GM18870 (cell line): ENCODE data around the gene SDF4.

Source experiments
- ATAC-seq: cut with Tn5 transposase; IDR thresholded peaks from one replicate; pipeline ENCODE4 v1.9.1; 2021; ENCODE audit warnings: moderate library complexity; ENCODE audit not compliant: unreplicated experiment

Gene SDF4

GRCh38 chr1:1242461-1243265 is 10.9 kb upstream of the SDF4 start:
- no peak for ATAC-seq

DNA sequence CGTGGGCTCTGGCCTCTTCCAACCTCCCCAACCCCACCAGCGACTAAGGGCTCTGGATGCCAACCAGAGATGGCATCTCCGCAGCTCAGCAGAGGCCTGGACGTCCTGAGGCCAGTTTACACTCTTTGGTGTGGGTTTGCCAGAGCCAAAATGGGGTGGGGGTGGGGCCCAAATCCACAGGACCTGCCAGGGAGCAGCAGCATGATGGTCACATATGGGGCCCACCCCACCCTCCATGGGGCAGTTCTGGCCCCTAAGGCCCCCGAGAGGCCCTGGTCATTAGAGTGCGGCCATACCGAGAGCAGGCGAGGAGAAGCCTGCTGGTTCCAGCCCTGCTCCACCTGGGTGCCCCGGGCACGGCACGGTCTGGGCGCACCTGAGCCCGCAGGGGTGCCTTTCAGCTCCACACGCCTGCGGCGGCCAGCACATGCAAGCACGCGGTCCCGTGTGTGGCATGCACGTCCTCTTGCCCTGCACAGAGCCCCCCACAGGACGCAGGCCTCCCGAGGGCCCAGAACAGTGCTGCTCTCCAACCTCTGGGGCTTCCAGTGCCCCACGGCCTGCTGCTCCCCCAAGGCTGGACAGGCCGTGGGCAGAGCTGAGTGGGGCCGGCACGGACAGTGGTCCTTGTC is 9.9 kb upstream of the SDF4 start:
- no peak for ATAC-seq

DNA sequence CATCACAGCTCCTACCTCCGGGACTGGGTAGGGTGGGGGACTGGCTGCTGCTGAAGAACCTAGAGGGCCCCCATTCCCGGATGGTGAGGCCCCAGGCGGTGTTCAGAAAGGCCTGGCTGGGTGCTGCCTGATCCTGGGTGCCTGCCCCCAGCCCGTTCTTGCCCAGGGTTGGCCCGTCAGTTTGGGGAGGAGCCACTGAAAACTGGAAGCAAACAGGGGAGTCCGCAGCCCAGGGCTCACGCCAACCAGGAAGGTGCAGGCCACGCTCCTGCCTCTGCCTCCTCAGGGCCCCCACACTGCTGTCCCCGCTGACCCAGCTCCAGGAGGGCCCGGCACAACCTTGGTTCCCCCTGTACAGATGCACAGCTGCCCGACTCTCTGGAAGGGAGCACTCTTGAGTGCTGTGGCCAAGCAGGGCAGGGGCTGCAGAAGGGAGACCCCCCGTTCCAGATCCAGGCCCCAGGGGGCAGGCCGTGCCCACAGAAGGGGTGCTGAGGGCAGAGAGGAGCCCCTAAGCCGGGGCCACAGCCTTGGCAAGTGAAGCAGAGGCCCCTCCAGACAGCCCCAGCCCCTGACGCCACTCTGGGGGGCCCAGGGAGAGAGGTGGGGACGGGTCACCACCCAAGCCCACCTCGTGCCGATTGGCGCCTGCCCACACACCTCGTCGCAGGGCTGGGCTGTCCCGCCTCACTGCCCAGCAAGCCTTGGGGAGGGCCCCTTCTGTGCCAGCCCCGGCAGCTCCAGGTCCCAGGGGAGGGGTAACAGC is 9.2 kb upstream of the SDF4 start:
- ATAC-seq: no peak

DNA sequence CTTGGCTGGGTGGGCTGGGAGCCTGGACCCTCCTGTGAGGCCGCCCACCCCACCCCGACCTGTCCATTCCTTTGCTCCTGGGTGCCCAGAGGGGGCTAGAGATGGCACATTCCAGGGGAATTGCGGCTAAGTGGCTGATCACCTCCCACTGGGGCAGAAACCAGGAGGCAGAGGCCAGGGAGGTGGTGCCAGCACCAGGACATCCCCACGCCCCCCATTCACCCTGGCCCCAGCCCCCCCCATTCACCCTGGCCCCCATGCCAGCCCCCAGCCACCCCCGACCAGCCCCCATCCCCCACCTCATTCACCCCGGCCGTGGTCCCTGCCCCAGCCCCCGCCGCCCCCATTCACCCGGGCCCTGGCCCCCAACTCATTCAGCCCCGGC is 8.5 kb upstream of the SDF4 start:
- no peak for ATAC-seq

GRCh38 chr1:1239614-1240347 is 8.0 kb upstream of the SDF4 start:
- no peak for ATAC-seq

DNA sequence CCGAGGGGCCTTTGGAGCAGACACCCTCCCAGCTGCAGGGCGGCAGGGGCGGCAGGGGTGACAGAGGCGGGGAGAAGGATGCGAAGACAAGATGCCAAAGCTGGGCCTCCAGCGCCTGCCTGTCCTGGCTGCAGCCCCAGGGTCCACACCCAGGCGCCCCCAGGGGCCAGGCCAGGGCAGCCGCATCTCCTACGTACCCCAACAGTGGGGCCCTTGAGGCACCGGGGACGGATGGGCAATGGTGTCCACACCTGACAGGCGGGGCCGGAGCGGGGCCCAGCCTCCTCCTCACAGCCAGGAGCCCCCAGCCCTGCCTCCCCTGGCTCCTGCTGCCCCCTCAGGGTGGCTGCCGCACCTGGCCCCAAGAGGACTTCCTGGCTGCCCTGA is 7.4 kb upstream of the SDF4 start:
- no peak for ATAC-seq

GRCh38 chr1:1238702-1239178 is 6.9 kb upstream of the SDF4 start:
- no peak for ATAC-seq

GRCh38 chr1:1237874-1238701 is 6.3 kb upstream of the SDF4 start:
- ATAC-seq: no peak

- ATAC-seq: no peak
Measured at GRCh38 chr1:1236945-1237873, 5.4 kb upstream of the SDF4 start.

- ATAC-seq: no peak
Measured at GRCh38 chr1:1236176-1236763, 4.5 kb upstream of the SDF4 start.

GRCh38 chr1:1235016-1235744 is 3.4 kb upstream of the SDF4 start:
- no peak for ATAC-seq

DNA sequence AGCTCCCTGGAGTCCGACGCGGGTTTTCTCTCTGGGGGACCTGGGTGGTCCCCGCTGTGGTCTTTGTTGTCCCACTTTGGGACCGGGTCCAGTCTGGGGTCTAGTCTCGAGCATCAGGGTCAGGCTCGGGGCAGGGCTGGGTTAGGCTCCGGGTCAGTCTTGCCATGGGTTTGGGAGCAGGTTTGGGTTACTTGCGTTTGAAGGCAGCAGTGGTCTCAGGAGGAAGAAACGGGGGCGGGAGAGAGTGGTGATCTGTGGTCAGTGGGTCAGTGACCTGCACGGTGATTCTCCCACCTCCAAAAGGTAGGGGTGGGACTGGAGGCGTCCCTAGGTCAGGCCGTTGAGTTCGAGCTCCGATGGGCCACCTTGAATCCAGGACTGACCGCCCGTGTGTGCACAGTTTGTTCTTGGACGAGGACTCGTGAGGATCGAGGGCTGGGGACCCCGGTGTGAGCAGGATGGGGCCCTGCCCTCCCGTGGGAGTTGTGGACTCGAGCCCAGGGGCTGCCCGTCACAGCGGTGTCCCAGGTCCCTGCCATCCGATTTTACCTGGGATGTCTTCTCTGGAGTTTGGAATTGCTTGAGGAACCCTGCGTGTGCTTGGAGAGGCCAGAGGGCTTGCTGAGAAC is 2.5 kb upstream of the SDF4 start:
- ATAC-seq: no peak

- ATAC-seq: no peak
Measured at GRCh38 chr1:1233567-1233892, 1.7 kb upstream of the SDF4 start.

DNA sequence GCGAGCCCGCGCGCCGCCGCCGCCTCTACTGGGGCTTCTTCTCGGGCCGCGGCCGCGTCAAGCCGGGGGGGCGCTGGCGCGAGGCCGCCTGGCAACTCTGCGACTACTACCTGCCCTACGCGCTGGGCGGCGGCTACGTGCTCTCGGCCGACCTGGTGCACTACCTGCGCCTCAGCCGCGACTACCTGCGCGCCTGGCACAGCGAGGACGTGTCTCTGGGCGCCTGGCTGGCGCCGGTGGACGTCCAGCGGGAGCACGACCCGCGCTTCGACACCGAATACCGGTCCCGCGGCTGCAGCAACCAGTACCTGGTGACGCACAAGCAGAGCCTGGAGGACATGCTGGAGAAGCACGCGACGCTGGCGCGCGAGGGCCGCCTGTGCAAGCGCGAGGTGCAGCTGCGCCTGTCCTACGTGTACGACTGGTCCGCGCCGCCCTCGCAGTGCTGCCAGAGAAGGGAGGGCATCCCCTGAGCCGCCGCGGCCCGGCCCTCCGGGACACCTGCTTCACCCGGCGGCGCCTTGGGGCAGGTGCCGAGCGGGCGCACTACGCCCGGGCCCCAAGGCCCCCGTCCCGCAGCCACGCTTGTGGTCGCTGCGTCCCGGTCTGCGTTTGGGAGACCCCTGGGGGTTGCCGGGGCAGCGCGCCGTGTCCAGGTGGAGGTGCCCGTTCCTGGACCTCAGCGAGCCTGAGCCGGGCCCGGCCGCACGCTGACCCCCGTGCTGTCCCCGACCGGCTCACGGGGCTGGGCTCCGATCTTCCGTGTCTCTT is 1.2 kb upstream of the SDF4 start:
- ATAC-seq: no peak

DNA sequence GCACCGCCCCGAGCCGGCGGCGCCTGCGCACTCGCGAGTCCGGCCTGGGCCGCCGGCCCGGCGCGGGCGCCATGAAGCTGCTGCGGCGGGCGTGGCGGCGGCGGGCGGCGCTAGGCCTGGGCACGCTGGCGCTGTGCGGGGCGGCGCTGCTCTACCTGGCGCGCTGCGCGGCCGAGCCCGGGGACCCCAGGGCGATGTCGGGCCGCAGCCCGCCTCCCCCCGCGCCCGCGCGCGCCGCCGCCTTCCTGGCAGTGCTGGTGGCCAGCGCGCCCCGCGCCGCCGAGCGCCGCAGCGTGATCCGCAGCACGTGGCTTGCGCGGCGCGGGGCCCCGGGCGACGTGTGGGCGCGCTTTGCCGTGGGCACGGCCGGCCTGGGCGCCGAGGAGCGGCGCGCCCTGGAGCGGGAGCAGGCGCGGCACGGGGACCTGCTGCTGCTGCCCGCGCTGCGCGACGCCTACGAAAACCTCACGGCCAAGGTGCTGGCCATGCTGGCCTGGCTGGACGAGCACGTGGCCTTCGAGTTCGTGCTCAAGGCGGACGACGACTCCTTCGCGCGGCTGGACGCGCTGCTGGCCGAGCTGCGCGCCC is 501 bp upstream of the SDF4 start, which contains the start of gene B3GALT6:
Gene B3GALT6, plus strand, starts transcription at position 30 of the 588 bp plus-strand sequence. Its CDS starts 42 bp downstream, at position 72.
- ATAC-seq: no peak

DNA sequence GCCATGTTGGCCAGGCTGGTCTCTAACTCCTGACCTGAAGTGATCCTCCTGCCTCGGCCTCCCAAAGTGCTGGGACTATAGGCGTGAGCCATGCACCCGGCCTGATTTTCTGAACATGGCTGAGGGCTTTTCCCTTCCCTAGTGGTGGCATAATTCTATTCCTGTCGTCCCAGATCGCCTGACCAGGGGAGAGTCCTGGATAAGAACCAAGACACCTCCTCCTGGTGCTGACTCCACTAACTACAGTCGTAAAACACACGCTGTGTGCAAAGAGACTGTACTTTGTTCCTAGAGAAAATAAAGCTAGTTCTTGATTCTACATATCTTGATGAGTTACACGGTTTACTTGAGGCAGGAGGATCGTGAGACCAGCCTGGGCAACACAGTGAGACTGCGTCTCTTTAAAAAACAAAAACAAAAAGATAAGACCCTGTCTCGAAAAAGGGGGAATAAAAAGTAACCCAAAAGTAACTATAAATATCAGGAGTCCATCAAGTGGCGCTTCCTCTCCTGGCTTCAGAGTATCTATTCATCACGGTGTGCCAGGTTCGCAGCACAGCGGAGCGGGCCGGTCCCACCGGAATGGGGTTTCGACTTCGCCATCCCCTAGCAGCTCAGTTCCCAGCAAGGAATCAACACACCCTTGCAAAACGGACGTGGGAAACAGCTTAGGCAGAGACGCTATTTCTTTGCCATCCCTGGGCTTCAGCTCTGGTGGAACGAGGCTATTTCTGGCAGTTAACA is 973 bp downstream of the SDF4 start:
- no peak for ATAC-seq
